NCI-H2227 (cell line): ENCODE data around the gene PSMB11.
A peak's percentile ranks its signal among the peaks of the same experiment; 100 is the strongest.
"Not testable (repeated sequence)": the region's sequence is repeated elsewhere in the genome, so short reads cannot be mapped to it uniquely, and the experiment has no call there.

ENCODE experiments used
- DNase-seq: peaks from one replicate; lab custom pipeline; 2025; ENCODE audit not compliant: unreplicated experiment; lab: John Stamatoyannopoulos, UW

PSMB11 gene

DNA sequence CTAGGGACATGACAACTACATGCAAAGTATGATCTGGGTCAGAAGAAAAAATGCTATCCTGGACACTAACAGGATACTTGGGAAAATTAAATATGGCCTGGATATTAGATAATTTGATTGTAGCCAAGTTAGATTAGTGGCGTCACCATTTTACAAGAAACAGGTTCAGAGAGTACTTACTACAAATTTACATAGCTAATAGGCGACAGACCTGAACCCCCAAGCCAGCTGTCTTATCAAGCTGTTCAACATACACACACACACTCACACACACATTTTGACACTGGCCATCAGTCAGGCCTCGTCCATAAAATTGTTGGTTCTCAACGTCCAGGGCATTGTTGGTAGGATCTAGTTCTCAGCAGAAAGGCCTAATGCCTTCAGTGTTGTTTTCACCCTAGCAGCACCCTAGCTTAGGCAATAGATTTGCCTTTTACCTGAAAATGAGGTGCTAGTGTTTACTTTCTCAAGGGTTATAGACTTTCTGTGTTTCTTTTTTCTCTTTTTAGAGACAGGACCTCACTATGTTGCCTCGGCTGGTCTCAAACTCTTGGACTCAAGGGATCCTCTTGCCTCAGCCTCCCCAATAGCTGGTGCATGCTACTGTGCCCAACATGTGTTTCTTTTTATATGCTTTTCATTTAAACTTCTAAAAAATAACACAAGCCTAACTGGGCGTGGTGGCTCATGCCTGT, 28.8 kb upstream of the PSMB11 start:
- DNase-seq = no peak

DNA sequence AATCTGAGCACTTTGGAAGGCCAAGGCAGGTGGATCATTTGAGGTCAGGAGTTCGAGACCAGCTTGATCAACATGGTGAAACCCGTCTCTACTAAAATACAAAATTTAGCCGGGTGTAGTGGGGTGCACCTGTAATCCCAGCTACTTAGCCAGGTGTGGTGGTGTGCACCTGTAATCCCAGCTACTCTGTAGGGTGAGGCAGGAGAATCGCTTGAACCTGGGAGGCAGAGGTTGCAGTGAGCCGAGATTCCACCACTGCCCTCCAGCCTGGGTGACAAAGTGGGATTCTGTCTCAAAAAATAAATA, 28.3 kb upstream of the PSMB11 start:
- not testable (repeated sequence) for DNase-seq

DNA sequence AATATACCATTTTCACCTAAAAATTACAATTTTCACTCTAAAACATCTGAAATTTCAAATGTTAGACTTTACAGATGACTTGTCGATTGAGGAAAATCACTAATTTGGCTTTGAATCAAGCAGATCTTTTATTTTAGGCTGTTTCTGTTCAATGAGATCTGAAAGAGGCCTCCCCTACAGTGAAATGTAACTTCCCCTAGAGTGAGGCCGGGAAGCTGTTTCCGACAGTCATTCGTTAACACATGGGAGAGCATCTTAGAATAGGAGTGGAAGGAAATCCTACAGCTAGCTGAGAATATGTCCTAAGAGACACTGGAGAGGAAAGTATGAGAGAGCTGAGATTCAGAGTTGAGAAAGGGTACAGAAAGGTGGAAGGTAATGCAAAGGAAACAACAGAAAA, 26.4 kb upstream of the PSMB11 start:
- no peak for DNase-seq

DNA sequence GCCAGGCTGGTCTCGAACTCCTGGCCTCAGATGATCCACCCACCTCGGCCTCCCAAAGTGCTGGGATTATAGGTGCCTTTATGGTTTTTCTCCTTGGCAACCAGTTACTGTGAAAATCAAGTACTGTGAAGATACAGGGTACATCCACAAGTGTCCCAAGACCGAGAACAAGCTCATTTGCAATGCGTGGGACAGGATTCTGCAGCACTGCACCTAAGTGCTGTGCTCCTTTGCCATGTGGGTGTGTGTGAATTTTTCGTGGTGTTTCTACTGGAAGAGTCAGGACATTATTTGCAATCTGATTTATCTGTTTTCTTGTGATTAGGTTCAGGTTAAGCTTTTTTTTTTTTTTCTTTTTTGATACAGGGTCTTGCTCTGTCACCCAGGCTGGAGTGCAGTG, 24.9 kb upstream of the PSMB11 start:
- no peak for DNase-seq

DNA sequence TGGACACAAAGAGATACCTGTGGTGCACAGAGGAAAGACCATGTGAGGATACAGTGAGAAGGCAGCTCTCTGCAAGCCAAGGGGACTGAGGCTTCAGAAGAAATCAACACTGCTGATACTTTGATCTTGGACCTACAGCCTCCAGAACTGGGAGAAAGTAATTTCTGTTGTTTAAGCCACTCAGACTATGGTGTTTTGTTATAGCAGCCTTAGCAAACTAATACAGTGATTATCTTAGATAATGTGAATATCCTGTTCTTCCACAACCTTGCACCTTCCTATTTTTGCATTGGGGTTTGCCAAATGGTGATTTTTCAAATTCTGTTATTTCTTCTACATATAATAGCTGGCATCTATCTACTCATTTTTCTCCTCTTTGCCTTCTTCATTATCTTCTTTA, 23.9 kb upstream of the PSMB11 start:
- DNase-seq = no peak

DNA sequence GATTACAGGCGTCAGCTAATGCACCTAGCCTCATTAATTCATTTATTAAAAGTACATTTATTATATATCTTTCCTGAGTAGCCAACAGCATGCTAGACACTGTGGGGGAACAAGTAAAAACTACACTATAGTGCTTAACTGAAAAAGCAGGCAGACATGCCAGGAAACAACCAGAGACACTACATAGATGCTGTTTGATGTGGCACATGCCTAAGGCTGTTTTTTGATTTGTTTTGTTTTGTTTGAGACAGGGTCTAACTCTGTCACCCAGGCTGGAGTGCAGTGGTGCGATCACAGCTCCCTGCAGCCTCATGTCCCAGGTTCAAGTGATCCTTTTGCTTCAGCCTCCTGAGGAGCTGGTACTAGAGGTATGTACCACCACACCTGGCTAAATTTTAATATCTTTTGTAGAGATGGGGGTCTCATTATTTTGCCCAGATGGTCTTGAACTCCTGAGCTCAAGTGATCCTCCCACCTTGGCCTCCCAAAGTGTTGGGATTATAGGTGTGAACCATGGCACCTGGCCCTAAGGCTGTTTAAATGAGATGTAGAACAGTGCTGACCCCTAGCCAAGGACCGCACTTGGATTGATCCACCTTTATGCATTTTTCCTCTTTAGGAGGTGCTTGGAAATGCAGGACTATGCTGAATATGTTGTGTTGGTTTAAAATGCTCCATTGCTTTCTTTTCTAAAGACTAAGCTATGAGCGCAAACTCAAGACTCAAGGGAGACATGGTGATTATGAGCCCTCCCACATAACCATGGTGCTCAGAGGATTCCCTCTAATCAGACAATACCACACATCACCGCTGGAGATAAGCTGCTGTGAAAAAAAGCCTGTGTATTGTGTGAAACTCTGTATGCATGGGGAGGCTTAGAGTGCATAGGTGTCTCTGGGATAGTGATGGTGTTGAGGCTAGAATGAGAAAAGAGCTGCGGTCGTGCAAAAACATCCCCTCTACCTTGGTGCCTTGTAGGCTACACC, 21.6 kb upstream of the PSMB11 start:
- DNase-seq = no peak

DNA sequence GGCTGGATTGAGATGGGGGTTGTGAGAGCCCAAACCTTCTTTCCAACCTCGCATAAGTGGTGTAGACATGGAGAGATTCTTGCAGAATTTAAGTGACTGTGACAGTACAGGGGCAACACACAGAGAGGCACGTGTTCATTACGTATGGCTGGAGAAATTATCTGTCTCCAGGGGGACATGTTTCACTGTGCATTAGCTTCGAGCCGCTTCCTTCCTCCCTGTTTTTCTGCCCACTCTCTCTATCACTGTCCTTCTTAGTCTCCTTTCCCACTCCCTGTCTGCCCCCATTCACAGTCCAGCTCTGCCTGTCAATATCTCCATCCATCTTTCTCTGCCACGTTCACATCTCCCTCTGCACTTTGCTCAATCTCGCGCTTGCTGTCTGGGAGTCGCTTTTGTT, 20.6 kb upstream of the PSMB11 start:
- DNase-seq = no peak

DNA sequence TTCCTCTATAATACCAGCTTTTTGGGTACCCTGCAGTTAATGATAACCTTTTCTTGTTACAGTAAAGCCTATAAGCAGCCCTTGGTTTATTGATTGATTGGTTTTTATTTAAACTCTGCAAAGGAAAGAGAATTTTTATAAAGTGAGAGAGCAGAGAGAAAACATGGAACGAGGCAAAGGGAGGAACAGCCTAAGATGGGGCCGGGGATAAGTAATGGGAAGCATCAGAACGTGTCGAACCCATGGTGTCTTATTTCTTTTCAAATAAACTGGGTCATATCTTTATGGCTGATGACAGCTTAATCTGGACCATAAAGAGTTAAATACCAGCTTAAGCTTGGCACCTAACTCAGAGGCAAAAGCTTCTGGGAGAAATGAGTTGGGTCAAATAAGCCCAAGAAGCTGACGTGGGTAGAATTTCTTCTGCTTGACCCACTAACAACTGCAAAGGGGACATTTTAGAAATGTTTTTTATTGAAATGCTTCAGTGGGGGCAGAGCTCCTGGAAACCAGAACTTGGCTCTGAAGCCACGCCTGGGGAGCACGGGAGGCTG, 20.0 kb upstream of the PSMB11 start:
- no peak for DNase-seq

DNA sequence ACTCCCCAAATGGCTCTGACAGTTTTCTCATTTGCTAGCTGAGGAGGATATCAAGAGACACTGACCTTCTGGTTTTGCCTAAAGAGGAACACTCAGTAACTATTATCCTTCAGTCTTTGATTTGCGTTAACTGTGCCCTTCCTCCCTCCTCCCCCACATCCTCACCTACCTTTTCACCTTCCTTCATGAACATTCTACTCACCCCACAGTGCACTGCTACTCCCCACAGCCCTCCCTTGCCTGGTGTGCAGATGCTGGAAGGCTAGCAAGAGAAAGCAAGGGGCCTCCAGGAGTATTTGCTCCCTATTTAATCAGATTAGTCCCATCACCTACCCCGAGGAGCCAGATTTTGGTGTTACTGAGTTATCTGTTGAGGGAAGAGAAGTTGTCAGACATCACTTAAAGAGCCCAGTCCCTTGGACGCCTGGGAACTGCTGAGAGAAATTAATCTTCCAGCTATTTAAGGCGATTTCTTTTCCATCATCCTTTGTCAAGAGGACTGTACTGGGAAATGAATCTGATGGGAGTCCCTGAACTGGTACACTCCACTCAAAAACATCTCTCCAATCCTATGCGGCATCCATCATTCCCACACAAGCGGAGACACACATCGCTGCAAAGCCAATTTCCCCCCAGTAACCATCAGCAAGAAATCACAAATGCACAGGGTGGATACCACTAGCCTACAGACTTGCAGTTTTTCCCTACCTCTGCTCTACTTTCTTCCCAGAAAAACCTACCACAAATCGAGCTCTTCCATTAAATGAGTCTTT, 18.8 kb upstream of the PSMB11 start:
- DNase-seq = no peak

DNA sequence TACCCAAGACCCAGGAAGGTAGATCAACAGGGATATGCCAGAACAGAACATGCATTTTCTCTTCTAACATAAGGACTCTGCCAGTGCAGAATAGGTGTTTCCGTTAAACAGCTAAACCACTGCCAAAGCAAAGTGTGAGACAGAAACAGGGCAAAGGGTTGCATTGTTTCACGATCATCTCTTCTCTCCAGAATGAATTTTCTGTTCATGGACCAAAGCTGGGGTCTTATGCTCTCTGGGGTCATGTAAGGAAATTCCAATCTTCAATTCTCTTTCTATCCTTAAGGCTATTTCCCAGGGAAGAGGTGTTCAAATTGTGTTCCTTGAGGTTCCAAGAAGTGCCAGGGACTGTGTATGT, 18.2 kb upstream of the PSMB11 start:
- no peak for DNase-seq

DNA sequence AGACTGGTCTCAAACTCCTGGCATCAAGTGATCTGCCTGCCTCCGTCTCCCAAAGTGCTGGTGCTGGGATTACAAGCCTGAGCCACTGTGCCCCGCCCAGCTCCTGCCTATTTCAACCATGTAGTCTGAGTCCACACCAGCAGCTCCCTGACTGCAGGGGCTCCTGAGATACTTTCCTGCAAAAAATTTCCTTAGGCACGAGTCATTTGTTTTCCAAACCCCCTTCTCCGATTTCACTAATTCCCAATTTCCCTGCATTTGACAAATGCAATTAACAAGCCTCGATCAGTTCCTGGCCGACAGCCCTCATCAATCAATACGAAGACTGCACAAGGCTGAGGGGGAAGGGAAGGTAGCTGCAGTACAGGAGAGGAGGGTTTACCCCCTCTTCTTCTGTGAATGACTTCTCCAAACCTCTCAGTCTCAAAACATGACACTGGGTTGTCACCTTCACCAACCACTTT, 17.4 kb upstream of the PSMB11 start:
- no peak for DNase-seq

DNA sequence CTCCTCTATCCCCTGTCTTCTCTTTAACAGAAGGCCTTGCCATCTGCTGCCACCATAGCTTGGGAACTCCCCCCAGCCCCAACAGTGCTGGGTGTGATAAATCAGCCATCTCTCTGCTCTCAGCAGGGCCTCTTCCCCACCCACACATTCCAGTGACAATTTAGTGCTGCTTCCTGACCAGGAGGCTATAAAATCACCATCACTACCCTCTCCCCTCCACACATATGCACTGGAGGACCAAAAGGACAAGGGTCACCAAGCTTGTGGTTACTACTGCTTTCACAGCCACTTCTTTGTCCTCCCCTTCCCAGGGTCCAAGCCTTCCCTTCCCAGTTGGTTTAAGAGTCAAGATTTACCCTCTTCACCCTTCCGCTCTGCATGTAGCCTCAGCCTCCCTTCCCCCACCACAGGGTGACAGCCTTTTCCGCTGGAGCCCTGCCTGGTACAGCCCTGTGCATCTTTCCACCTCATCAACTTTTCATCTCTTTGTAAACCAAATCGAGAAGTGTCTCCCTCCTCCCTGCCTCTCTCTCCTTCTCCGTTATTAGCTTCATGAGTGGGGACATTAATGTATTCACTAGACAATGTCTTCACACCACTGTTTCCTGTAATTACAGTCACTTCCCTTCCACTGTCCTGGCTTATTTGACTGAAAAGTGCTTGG, 16.7 kb upstream of the PSMB11 start:
- peak; percentile 71 for DNase-seq

DNA sequence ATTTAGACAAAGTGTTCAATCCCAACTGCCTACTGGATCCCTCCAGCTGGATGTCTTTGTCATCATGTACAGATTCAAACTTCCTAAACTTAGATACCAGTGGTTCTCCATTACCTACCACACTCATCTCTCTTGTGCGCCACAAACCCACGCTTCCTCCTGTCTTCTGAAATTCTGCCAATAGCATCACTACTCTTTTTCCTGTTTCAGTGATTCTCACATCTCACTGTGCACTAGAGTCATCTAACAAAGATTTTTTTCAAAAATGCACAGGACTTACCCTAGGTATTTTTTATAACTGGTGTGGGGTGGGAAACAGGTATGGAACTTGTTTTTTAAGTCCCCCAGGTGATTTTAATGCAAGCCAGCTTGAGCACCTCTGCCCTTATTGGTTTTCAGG, 13.2 kb upstream of the PSMB11 start:
- DNase-seq = no peak

DNA sequence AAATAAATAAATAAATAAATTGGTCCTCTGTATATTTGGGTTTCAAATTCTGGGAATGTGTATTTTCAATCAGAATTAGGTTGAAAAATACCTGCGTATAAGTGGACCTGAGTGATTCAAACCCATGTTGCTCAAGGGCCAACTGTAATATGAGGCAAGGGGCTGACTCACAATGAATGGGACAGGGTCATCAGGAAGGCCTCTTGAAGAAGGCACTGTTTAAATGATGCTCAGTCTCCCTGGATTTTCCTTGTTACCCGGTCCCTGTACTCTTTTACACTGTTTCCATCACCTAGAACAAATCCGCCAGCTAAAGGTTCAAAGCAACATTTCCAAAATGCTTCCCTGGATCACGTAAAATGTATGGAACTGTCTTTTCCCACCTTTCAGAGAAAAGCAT, 11.1 kb upstream of the PSMB11 start:
- DNase-seq = no peak

DNA sequence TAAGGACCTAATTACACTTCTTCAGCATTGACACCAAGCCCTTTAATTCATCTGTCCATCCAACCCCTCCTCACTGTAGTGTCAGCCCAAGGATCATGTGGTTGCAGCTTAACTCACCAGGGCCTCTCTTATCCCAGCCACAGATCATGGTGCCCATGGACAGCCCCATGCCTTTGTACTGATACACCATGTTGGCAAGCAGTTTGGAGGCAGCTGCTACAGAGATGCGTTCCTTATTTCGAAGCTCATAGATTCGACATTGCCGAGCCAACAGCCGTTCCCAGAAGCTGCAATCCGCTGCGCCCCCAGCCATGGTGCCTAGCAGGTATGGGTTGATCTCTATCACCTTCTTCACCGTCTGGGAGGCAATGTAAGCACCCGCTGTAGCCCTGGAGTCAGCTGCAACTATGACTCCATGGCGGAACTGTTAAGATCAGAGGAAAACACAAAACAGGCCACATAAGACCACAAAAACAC, 8.7 kb upstream of the PSMB11 start:
- no peak for DNase-seq

DNA sequence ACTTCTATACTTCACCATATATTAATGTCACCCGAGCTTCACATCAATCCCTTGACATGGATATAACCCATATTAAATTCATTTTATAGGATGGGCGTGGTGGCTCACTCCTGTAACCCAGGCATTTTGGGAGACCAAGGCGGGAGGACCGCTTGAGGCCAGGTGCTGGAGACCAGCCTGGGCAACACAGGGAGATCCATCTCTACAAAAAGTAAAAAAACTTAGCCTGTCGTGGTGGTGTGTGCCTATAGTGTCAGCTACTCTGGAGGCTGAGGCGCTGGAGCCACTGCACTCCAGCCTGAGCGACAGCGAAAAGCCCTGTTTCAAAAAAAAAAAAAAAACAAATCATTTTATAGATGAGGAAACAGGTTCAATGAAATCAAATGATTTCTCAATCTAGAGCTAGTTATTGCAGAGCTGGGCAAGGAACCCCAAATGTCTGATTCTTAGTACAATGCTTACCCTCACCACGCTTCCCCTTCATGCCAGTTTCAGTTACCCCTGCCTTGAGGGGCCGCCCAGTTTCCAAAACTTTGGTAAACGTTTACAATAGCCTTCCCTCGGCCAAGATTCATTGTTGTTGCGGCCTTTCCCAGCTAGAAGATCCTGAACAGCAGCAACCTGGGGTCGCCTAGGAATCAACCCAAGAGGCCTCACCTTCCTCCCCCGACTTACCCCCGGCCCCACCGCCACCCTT, 8.1 kb upstream of the PSMB11 start:
- DNase-seq = no peak

DNA sequence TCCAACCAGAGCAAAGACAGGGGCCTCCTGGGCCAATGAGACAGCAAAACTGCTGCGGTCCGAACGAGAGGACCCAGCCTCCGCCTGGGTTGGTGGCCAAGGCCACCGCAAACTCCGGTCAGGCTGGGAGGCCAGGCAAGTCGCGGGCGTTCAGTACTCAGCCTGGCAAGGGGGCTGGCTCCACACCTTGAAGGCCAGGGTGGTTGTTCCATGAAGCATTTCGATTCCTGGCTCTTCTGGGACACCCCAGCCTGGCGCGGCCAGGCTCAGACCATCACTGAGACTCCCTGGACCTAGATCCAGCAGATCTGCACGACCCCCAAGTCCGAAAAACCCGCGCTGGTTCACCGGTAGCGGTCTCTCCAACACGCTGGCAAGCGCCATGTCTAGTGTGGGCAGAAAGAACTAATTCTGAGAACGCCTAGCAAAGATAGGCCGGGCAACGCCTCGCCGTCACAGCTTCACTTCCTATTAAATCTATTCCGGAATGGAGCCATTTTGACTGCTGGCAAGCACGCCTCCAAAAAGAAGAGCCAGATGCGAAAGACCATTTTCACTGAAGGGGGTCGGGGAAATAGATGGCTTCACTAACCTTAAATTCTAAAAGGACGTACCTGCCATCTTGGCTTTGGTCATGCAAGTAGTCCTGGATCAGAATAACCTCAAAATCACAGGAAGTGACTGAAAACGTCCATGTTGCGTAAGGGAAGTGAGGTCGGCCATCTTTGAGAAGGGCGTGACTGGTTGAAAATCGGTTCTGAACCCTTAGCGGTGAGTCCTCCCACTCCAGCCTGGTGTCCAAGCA, 7.3 kb upstream of the PSMB11 start, which contains the start of gene PSMB5:
PSMB5 (minus strand) TSS at position 403 of the 805 bp plus-strand sequence; CDS start at position 384, 19 bp downstream.
- no peak for DNase-seq

DNA sequence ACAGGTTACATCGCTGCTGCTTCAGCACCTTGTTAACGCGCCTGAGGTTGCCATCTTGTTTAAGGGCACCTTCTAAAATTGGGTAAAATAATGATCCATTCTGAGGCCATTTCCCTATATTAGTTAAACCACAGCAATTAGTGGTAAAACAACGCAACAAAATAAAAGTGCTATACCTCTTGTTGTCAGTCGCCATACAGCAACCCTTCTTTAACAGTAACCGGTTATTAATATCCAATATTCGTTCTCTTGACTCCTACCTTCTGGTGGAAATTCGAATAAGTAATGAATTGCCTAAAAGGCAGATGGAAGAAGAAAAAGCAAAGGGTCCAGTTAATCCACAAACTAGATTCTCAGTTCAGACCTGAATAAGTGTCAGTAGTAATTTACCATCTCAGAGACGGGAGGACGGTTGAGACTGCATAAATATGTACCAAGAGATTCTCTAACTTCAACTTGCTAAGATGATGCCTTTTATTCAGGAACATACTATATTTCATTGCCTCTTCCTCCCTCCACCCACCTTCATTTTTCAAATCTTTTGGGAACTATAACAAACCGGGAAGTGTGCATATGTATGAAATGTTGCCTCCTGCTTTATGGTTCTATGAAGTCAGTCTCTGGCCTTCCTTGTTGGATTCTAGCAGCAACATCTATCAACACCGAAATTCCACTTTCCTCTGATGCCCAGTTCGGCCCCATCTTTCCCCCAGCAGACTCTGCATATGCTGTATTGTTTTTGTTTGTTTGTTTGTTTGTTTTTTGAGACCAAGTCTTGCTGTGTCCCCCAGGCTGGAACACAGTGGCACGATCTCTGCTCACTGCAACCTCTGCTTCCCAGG, 6.5 kb upstream of the PSMB11 start:
- DNase-seq = no peak
